ACHN (cell line): ENCODE results near the gene SH3BP2.

Experiments used
- DNase-seq: peaks from one replicate; pipeline ENCODE4 v3.0.0-alpha.2; 2015
- in situ Hi-C: cut with HindIII; loops from 2 replicates; pipeline ENCODE4 v1.10.0; 2017; ENCODE audit warnings: low sequenced_read_pairs, low pct_ligation_motif_present, low pct_unique_long_range_greater_than_20kb

The SH3BP2 gene

DNA sequence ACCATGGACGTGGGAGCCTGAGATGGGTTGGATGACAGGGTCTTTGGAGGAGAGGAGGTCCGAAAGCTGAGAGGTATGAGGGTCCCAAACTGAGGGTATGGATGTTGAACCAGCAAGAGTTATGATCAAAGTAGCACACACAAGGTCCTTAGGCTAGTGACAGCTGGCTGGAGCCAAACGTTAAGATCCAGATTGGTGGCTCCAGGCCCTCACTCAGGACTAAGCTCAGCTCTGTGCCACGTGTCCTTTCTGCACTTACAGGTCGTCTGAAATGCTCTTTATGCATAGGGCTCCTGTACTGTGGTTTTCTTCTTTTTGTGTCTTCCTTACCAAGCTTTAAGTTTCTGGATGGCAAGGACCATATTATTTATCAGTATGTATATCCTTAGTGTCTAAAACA lies 86.1 kb downstream of the SH3BP2 start:
- in situ Hi-C loops, result no loop called here

DNA sequence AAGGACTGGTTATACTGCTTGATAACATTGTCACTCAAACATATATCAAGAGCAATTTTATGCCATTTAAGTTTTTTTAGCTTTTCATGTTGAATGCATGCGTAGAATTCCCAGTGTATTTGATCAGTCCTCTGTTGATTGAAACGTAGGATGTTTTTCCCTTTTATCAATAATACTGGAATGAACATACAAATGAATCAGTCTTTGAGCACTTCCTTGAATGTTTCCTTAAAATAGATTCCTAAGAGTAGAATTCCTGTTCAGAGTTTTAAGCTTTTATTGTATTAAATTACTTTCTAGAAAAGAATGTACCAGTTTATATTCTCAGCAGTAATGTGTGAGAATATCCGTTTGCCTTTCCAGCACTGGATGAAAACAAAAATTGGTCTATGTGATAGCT lies 88.5 kb downstream of the SH3BP2 start:
- in situ Hi-C loops, result no loop called here
- DNase-seq, result no peak

More for the DNA sequence above, 86.1 kb downstream of the SH3BP2 start:
- no peak for DNase-seq

DNA sequence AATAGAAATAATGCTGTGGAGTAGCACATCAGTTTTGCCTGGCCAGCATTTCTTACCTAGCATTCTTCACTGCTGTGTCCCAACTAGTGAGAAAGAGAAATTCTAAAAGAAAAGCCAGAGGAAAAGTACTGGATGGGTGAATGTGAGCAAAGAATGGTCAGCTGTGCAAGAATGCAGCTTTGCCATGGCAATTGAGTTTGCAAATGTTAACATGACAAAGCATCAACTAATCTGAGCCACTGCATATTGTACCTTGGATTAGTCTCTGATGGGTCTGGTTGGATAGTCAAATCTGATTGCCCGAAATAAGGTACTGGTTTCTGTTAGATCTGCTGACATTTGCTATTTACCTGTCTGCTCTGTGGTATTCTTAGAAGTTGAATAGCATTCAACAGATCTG lies 89.5 kb downstream of the SH3BP2 start:
- no peak for DNase-seq
- in situ Hi-C loops, result no loop called here

DNA sequence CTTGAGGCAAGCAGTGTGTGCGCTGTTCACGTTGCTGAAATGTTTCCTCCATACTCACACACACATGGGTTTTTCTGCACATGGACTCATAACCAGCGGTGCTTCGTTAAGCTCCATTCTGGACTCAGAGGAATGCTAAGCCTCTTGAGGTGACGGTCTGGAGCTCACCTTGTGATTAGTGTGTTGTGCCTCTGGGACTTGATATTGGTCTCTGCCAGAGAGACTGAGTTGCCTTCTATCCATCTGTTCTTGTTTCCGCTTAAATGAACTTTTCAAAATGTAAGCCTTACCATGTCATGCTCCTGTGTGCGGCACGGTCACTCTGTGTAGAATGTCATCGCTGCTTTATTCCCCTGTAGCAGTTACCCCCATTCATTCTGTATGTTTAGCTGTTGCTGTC lies 93.3 kb downstream of the SH3BP2 start:
- DNase-seq, result no peak
- in situ Hi-C loops, result no loop called here

DNA sequence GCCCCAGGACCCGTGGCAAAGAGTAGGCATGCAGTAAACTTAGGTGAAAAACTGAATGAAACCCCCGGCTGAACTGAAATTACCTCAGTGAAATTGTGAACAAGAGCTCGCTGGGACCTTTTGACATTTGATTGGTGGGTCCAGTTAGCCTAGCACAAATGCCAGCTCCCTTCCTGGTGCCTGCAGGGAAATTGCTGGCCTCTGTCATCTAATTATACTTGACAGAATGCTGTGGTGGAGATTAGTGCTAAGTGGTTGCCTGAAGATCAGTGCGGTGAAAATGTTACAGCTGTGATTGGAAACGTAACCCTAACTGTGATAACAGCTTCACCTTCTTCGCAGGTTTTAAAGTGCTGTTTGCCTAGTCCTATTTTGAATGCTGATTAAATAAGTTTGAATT lies 93.7 kb downstream of the SH3BP2 start:
- no peak for DNase-seq
- in situ Hi-C loops, result no loop called here

DNA sequence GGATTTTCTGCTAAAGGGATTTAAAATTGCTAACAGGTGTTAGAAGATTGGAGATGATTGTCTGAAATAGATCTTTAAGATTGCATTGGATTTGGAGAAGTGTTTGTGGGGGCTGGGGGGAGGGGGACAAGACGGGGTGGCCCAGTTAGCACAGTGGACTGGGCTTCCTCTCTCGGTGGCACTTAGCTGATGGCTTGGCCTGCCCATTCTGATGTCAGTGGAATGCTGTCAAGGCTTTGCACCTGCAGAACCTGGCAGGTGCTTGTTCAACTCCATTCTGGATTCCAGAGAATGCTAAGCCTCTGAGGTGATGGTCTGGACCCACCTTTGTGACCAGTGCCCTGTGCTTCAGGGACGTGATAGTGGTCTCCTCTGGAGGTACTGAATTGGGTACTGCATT lies 94.5 kb downstream of the SH3BP2 start:
- in situ Hi-C loops, result no loop called here
- no peak for DNase-seq

DNA sequence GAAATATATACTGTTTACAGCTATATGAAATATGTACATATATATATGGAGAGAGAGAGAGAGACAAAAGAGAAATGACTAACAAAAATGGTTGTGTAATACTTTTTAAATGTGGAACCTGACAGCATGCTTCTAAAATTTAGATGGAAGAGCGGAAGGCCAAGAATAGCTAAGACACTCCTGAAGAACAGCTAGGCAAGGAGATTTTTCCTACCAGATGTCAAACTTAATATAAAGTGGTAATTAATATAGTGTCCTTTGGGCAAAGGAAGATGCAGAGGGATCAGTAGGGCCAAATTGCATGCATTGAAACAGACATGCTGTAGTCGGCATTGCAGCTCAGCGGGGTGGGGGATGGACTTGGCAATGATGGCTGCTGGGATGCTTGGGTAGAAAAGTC lies 96.0 kb downstream of the SH3BP2 start:
- no peak for DNase-seq
- in situ Hi-C loops, result no loop called here
